ENCODE data around the gene FOXP1. TPM values are rescaled to one million over a fixed set of nuclear protein-coding genes. Genes with fewer than 3 reads are reported as not detected.

FOXP1 gene
- total and polyA plus RNA-seq, 4 donors: 4.9 to 35.4 (median 32.0) TPM

GRCh38 chr3:71578054-71578751 is 5.3 kb downstream of the FOXP1 start:
- no peak overlapping the region for H3K9ac ChIP-seq (ENCODE audit: low read depth in 1 of 2, low read length in 2 of 2)
- no peak for DNase-seq (ENCODE audit: low spot score)
- H3K4me1 ChIP-seq (ENCODE audit: control insufficient read depth in 4 of 4, insufficient read depth in 4 of 4, low read length in 3 of 4): peaks cover 3 to 18% (median 9%) of the 10 kb centered on the region in 4 donors
- no peak overlapping the region for H3K4me3 ChIP-seq (ENCODE audit: low read depth in 1 of 3, low read length in 3 of 3)
- no peaks in the 10 kb centered on the region for H3K27me3 ChIP-seq (ENCODE audit: control insufficient read depth in 4 of 4, insufficient read depth in 4 of 4, low read length in 3 of 4)
- H3K27ac ChIP-seq (ENCODE audit: low read depth in 1 of 2, low read length in 2 of 2): no peak overlapping the region
- no peaks in the 10 kb centered on the region for H3K9me3 ChIP-seq (ENCODE audit: control insufficient read depth in 4 of 4, low read length in 3 of 4)
- no peak for TF ChIP-seq GABPA (IDR thresholded peaks at IDR 0.05 in 1 of 2, conservative IDR thresholded peaks at IDR 0.05 in 1 of 2)
- no peak for TF ChIP-seq REST (IDR thresholded peaks at IDR 0.05)
- TF ChIP-seq CTCF (IDR thresholded peaks at IDR 0.05; ENCODE audit: low read depth, low read length, missing input control): no peak
- TF ChIP-seq RAD21 (IDR thresholded peaks at IDR 0.05): no peak
- TF ChIP-seq SP1 (IDR thresholded peaks at IDR 0.05): no peak
- no peak for TF ChIP-seq HNF4A (conservative IDR thresholded peaks at IDR 0.05)
- no peak for TF ChIP-seq ATF3 (IDR thresholded peaks at IDR 0.05)
- TF ChIP-seq MAX (IDR thresholded peaks at IDR 0.05): no peak
- no peak for TF ChIP-seq JUND (IDR thresholded peaks at IDR 0.05)
- no peak for TF ChIP-seq TAF1 (conservative IDR thresholded peaks at IDR 0.05)
- TF ChIP-seq HNF4G (IDR thresholded peaks at IDR 0.05): no peak
- TF ChIP-seq ZBTB33 (IDR thresholded peaks at IDR 0.05): no peak
- TF ChIP-seq NR2F2 (IDR thresholded peaks at IDR 0.05): no peak
- no peak for TF ChIP-seq FOXA2 (IDR thresholded peaks at IDR 0.05)
- TF ChIP-seq RXRA (IDR thresholded peaks at IDR 0.05): no peak
- no peak for TF ChIP-seq YY1 (IDR thresholded peaks at IDR 0.05)
- TF ChIP-seq EGR1 (IDR thresholded peaks at IDR 0.05; ENCODE audit: low read depth in 2 of 2): no peak
- no peak for TF ChIP-seq FOXA1 (IDR thresholded peaks at IDR 0.05)
- peaks cover 0 to 4% (median 2%) of the 10 kb centered on the region in 4 donors for H3K36me3 ChIP-seq (ENCODE audit: control insufficient read depth in 4 of 4, insufficient read depth in 3 of 4, low read depth in 1 of 4, low read length in 3 of 4)
- WGBS: 84% methylated on average over 6 of the region's 6 CpGs
